Loucy (cell line): ENCODE data around the gene CEP126.

ENCODE experiments used
- CTCF ChIP-seq: fragments of 200-600 bp; sonication (generic); conservative IDR thresholded peaks from 2 replicates; pipeline ENCODE4 v1.5.1; 2014; ENCODE audit warnings: mild to moderate bottlenecking, antibody characterized with exemption, low read length
- EZH2phosphoT487 ChIP-seq: fragments of 200-600 bp; IDR thresholded peaks from 2 replicates; pipeline ENCODE4 v1.6.1; 2018; ENCODE audit warnings: antibody characterized with exemption, mild to moderate bottlenecking, moderate library complexity, borderline replicate concordance

- TF ChIP-seq CTCF (no peak), EZH2phosphoT487 (no peak)
These were observed 72.6 kb downstream of the CEP126 start for GRCh38 chr11:101987370-101987769.
